HG02970 (cell line): ENCODE measurements around the gene CLEC16A.

ENCODE experiments used
- ATAC-seq: cut with Tn5 transposase; IDR thresholded peaks from one replicate; pipeline ENCODE4 v1.9.1; 2021; ENCODE audit warnings: mild to moderate bottlenecking, moderate library complexity, moderate number of reproducible peaks; ENCODE audit not compliant: unreplicated experiment, low FRiP score

The CLEC16A gene

GRCh38 chr16:11163761-11164261, 219.4 kb downstream of the CLEC16A start:
- ATAC-seq, result no peak

- ATAC-seq, result no peak
Measured at GRCh38 chr16:11164482-11165270, 220.3 kb downstream of the CLEC16A start.

GRCh38 chr16:11165349-11165748, 221.0 kb downstream of the CLEC16A start:
- no peak for ATAC-seq

GRCh38 chr16:11165894-11166665, 221.7 kb downstream of the CLEC16A start:
- no peak for ATAC-seq

GRCh38 chr16:11167581-11167980, 223.2 kb downstream of the CLEC16A start:
- no peak for ATAC-seq

GRCh38 chr16:11168386-11169051, 224.2 kb downstream of the CLEC16A start:
- no peak for ATAC-seq

- no peak for ATAC-seq
Measured at GRCh38 chr16:11169641-11170040, 225.3 kb downstream of the CLEC16A start.

GRCh38 chr16:11170201-11170600, 225.8 kb downstream of the CLEC16A start:
- no peak for ATAC-seq

- no peak for ATAC-seq
Measured at GRCh38 chr16:11170696-11171447, 226.5 kb downstream of the CLEC16A start.

- ATAC-seq, result no peak
Measured at GRCh38 chr16:11171448-11171709, 227.0 kb downstream of the CLEC16A start.

GRCh38 chr16:11171757-11172299, 227.5 kb downstream of the CLEC16A start:
- ATAC-seq, result no peak

GRCh38 chr16:11173426-11173825, 229.1 kb downstream of the CLEC16A start:
- no peak for ATAC-seq

- ATAC-seq, result no peak
Measured at GRCh38 chr16:11174141-11174540, 229.8 kb downstream of the CLEC16A start.

- no peak for ATAC-seq
Measured at GRCh38 chr16:11175106-11175786, 230.9 kb downstream of the CLEC16A start.

- no peak for ATAC-seq
Measured at GRCh38 chr16:11175787-11176341, 231.5 kb downstream of the CLEC16A start.

- no peak for ATAC-seq
Measured at GRCh38 chr16:11177578-11178160, 233.3 kb downstream of the CLEC16A start.

GRCh38 chr16:11178424-11178823, 234.1 kb downstream of the CLEC16A start:
- ATAC-seq, result no peak

- no peak for ATAC-seq
Measured at GRCh38 chr16:11179574-11179973, 235.2 kb downstream of the CLEC16A start.

- ATAC-seq, result no peak
Measured at GRCh38 chr16:11180489-11180888, 236.1 kb downstream of the CLEC16A start.
